ENCODE data around the gene AHCYL2. TPM values are rescaled to one million over a fixed set of nuclear protein-coding genes. Genes with fewer than 3 reads are reported as not detected.

AHCYL2 gene
- total RNA-seq, 1 donor from 2014 or later, result 26.0 TPM

DNA sequence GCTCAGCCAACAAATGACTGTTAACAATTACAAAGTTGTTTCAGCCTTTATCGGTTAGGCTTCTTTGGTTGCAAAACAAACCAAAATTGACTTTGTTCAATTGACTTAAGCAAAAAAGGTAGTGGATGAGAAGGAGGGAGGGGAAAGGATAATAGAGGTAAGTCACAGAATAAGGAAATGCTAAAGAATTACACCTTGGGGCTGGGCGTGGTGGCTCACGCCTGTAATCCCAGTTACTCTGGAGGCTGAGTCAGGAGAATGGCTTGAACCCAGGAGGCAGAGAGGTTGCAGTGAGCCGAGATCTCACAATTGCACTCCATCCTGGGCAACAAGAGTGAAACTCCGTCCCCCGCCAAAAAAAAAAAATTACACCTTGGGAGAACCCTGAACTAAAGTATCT lies 41.4 kb downstream of the AHCYL2 start:
- H3K27me3 Mint-ChIP-seq, result no peaks in the 10 kb centered on the region
- H3K4me3 Mint-ChIP-seq (ENCODE audit: low read depth), result no peak overlapping the region
- H3K27ac Mint-ChIP-seq, result no peak overlapping the region
- TF ChIP-seq, protein P1, sequence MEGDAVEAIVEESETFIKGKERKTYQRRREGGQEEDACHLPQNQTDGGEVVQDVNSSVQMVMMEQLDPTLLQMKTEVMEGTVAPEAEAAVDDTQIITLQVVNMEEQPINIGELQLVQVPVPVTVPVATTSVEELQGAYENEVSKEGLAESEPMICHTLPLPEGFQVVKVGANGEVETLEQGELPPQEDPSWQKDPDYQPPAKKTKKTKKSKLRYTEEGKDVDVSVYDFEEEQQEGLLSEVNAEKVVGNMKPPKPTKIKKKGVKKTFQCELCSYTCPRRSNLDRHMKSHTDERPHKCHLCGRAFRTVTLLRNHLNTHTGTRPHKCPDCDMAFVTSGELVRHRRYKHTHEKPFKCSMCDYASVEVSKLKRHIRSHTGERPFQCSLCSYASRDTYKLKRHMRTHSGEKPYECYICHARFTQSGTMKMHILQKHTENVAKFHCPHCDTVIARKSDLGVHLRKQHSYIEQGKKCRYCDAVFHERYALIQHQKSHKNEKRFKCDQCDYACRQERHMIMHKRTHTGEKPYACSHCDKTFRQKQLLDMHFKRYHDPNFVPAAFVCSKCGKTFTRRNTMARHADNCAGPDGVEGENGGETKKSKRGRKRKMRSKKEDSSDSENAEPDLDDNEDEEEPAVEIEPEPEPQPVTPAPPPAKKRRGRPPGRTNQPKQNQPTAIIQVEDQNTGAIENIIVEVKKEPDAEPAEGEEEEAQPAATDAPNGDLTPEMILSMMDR (IDR thresholded peaks at IDR 0.05; ENCODE audit: unreplicated experiment), result no peak
- no peak for DNase-seq (ENCODE audit: low spot score, unreplicated experiment)
- H3K4me1 Mint-ChIP-seq (ENCODE audit: low read depth), result no peaks in the 10 kb centered on the region
- no peaks in the 10 kb centered on the region for H3K9me3 Mint-ChIP-seq (ENCODE audit: low read depth)
- peaks cover 2% of the 10 kb centered on the region for H3K36me3 Mint-ChIP-seq (ENCODE audit: insufficient read depth)

- Mint-ChIP-seq H3K27ac (no peak overlapping the region), H3K9me3 (ENCODE audit: low read depth) (peaks cover 5% of the 10 kb centered on the region), H3K27me3 (no peaks in the 10 kb centered on the region), H3K4me1 (ENCODE audit: low read depth) (no peaks in the 10 kb centered on the region), H3K4me3 (ENCODE audit: low read depth) (no peak overlapping the region), H3K36me3 (ENCODE audit: insufficient read depth) (peaks cover 17% of the 10 kb centered on the region)
- TF ChIP-seq, protein P1 (IDR thresholded peaks at IDR 0.05; ENCODE audit: unreplicated experiment), result no peak
- no peak for DNase-seq (ENCODE audit: low spot score, unreplicated experiment)
Measured at GRCh38 chr7:129270077-129270476, 45.2 kb downstream of the AHCYL2 start.

DNA sequence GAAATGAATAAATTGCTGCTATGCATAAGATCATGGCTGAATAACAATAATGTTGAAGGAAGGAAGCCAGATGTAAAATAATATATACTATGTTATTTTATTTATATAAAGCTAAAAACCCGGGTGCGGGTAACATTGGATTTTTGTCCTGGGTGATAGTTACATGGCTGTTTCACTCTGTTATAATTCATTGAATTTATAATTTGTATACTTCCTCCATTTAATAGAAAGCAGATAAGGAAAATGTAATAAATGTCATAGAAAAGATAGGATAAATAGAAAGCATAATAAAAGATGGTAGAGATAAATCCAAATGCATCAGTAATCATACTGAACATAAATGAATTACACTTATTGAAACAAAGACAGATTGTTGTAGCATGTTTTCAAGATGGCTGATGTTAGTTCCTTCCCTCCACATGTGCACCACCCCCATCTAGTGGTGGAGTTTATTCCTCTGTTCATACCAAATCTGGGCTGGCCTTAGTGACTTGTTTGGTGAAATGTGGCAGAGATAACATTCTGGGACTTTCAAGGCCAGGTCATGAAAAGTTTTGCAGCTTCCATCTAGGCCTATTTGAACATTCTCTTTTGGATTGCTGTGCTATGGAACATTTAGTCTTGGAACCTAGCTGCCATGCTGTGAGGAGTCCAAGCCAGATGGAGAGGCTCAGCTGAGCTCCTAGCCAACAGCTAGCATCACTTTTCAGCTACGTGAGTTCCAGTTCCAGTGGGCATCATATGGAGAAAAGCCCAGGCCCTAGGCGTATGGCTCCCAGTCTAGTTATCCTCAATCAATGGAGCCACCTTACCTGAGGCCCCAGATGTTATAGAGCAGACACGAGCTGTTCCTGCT lies 46.9 kb downstream of the AHCYL2 start:
- no peak for DNase-seq (ENCODE audit: low spot score, unreplicated experiment)
- Mint-ChIP-seq H3K36me3 (ENCODE audit: insufficient read depth) (peaks cover 17% of the 10 kb centered on the region), H3K27me3 (no peaks in the 10 kb centered on the region), H3K9me3 (ENCODE audit: low read depth) (peaks cover 5% of the 10 kb centered on the region), H3K27ac (peak overlapping the region; percentile 1), H3K4me1 (ENCODE audit: low read depth) (no peaks in the 10 kb centered on the region), H3K4me3 (ENCODE audit: low read depth) (no peak overlapping the region)
- TF ChIP-seq, protein P1 (IDR thresholded peaks at IDR 0.05; ENCODE audit: unreplicated experiment), result peak; percentile 49

GRCh38 chr7:129273936-129274335 lies 49.1 kb downstream of the AHCYL2 start:
- Mint-ChIP-seq H3K27ac (no peak overlapping the region), H3K4me3 (ENCODE audit: low read depth) (no peak overlapping the region), H3K4me1 (ENCODE audit: low read depth) (no peaks in the 10 kb centered on the region), H3K27me3 (no peaks in the 10 kb centered on the region), H3K9me3 (ENCODE audit: low read depth) (peaks cover 5% of the 10 kb centered on the region), H3K36me3 (ENCODE audit: insufficient read depth) (peaks cover 15% of the 10 kb centered on the region)
- DNase-seq (ENCODE audit: low spot score, unreplicated experiment), result no peak
- TF ChIP-seq, protein P1 (IDR thresholded peaks at IDR 0.05; ENCODE audit: unreplicated experiment), result no peak

DNA sequence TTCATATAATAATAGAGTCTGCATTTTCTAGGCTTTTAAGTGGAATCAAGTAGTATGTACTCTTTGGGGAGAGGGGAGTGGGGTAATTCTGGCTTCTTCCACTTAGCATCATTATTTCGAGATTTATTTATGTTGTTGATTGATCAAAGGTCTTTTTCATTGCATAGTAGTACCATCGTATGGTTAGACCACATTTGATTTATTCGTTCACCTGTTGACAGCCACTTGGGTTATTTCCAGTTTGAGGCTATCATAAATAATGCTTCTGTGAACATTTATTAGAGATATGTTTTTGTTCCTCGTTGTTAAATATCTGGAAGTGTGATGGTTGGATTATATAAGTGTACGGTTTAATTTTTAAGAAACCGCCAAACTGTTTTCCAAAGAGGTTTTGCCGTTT lies 52.8 kb downstream of the AHCYL2 start:
- no peak for DNase-seq (ENCODE audit: low spot score, unreplicated experiment)
- no peak overlapping the region for H3K27ac Mint-ChIP-seq
- no peaks in the 10 kb centered on the region for H3K27me3 Mint-ChIP-seq
- no peak overlapping the region for H3K4me3 Mint-ChIP-seq (ENCODE audit: low read depth)
- no peaks in the 10 kb centered on the region for H3K4me1 Mint-ChIP-seq (ENCODE audit: low read depth)
- peaks cover 5% of the 10 kb centered on the region for H3K9me3 Mint-ChIP-seq (ENCODE audit: low read depth)
- TF ChIP-seq, protein P1 (IDR thresholded peaks at IDR 0.05; ENCODE audit: unreplicated experiment), result no peak
- peaks cover 13% of the 10 kb centered on the region for H3K36me3 Mint-ChIP-seq (ENCODE audit: insufficient read depth)
